ENCODE measurements around the gene CEBPG.

DNA sequence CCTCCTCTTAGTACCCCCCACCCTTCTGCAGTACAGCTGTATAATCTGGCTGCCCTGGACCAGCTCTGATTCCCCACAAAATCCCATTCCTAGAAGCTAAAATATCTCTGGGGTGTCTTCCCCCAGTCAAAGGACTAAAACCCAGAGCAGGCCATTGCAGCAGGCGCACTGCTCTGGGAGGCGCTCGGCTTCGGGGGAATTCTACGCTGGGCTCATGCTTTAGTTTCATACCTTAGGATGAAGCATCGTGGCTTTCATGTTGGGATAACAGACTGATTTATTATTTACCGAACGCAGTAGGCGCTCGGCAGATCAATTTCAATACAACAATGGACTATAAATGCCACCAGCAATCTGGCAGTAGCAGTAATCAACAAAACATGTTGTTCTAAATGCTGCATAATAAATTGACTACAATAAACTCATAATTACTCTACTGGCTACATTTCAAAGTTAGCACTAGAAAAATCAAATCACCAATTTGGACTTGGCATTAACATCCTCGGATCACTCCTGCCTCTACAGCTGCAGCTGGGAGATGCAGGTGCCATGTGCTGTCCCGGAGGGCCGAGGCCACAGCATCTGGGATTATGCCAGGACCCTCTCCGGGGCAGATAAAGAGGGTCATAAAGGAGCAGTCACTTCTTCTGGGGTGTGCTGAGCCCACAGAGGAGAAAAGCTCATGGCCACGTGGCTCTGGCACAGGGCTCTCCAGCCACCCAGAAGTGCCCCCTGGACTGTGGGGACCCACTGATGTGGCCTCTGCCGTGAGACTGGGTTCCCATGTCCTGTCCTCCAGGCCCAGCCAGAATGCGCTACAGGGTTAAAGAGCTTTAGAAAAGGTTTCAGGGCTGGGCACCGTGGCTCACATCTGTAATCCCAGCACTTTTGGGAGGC is 35.3 kb downstream of the CEBPG start:
- no peak for TF ChIP-seq CTCF (IDR thresholded peaks at IDR 0.05)
- no peak for TF ChIP-seq POLR2A (IDR thresholded peaks at IDR 0.05)
- TF ChIP-seq POLR2AphosphoS5 (IDR thresholded peaks at IDR 0.05): no peak
- no peak for TF ChIP-seq EP300 (IDR thresholded peaks at IDR 0.05)

Data from stomach (tissue), 4 donors.